CD4-positive, alpha-beta T cell treated with Interferon gamma for 1 hour (primary cell): ENCODE measurements around the gene GALNT8.
"Not testable (repeated sequence)": the region's sequence is repeated elsewhere in the genome, so short reads cannot be mapped to it uniquely, and the experiment has no call there.

ENCODE experiments used
- DNase-seq: peaks from one replicate; pipeline ENCODE4 v3.0.0-alpha.2; 2020

GALNT8 gene

DNA sequence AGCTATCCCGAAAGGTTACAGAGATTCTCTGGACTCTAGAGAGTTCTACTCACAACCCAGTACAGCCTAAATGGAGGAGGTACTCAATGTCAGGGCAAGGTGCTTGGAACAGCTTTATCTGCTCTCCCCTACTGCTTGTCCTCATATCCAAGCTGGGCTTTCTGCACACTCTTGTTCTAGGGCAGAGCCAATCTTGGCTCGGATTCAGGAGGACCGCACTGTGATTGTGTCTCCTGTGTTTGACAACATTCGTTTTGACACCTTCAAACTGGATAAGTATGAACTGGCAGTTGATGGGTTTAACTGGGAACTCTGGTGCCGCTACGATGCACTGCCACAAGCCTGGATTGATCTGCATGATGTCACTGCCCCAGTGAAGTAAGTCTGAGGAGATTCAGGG, 25.0 kb downstream of the GALNT8 start:
- no peak for DNase-seq

DNA sequence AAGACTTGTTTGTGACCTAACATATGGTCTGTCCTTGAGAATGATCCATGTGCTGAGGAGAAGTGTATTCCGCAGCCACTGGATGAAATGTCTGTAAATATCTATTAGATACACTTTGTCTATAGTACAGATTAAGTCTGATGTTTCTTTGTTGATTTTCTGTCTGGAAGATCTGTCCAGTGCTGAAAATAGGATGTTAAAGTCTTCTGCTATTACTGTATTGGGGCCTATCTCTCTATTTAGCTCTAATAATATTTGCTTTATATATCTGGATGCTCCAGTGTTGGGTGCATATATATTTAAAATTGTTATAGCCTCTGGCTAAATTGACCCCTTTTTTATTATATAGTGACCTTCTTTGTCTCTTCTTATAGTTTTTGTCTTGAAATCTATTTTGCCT, 31.5 kb downstream of the GALNT8 start:
- not testable (repeated sequence) for DNase-seq

DNA sequence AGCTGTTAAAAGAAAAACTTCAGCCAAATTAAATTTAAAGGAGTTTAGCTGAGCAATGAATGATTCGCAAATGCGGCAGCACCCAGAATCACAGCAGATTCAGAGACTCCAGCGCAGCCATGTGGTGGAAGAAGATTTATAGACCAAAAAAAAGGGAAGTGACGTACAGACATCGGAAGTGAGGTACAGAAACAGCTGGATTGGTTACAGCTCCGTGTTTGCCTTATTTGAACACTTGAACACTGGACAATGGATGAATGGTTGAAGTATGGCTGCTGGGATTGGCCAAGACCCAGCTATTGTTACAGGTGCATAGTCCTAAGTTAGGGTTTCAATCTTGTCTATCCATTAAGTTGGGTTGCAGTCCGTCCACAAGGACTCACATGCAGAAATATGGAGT, 42.6 kb downstream of the GALNT8 start:
- DNase-seq = no peak

DNA sequence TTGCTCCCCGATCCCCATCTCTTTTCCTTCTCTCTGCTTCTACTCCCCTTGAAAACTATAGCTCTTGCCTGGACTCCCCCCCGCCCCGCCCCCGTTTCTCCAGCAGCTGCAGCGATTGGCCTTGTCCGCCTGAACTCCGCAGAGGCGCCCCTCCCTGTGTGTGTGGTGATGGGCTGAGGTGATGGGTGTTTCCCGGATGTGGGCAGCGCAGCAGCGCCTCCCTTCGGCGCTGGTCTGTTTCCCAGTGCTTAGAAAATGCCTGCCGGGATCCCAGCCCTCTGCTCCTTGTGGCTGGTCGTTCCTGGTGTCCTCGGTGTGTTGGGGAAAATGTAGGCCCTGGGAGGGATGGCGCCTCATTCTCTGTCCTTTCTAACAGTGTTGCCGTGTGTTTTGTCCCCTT, 43.3 kb downstream of the GALNT8 start:
- DNase-seq = peak; percentile 22

DNA sequence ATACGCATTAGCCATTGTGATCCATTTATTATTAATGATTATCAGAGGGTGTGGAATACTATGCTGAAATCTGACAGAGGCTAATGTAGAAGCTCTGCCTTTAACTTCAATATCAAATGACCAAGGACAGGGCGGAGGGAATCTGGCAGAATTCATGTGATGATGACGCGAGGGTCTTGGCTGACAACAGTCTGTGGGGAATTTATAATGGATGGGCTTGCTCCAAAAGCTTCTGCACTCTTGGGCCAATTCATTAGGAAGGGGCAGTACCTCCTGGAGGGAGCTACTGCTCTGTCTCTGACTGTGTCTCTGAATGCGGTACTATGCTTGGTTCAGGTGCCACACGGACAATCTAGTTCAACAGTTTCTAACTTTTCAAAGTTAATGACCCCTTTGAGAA, 46.2 kb downstream of the GALNT8 start:
- DNase-seq = no peak

DNA sequence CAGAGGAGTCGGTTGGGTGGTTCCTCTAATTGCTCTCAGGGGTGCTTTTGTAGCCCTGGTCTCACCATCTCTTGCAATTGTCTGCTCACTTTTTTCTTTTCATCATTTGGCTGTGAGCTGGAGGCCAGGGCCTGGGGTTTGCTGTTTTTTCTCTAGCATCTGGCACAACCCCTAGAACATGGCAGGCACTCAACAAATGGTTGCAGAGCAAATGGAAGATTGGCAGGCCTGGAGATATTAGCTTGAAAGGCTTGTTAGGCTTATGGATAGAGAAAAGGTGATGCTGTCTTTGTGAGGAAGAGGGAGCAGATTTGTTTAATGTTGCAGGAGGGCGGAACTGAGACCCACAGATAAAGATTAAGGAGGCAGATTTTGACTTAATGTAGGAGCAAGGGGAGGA, 47.0 kb downstream of the GALNT8 start:
- DNase-seq = no peak

DNA sequence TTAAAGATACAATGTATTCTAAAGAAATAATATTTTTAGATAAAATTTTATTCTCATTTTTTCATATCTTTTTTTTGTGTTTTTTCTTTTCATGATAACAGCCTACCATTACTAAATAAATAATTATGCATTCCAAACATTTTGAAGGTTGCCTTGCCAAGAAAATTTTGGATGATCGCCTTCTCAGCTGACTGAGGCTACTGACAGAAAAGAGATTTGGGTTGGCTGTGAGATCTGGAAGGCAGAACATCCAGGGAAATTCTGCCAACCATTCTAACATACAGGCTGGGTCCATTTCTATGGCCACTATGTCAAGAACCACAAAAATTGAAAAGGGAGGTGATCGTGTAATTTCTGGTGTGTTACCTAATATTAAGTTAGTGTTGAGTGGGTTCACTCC, 48.1 kb downstream of the GALNT8 start:
- DNase-seq = no peak

DNA sequence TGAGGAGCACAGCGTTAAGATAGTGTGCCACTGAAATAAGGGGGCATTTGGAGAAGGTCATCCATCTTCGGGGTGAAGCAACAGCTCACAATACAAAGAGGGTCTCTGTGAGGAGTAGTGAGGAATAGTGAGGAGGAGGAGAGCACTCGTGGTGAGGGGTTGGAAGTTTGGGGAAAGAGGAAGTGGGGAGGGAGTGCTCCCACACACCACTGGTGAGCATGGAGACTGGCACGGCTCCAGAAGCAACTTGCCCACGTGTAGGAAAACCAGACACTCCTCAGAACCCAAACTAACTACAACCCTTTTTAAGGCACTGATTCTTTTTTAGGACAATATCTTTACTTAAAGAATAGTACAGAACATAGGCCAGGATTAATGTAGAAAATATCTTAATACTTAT, 48.9 kb downstream of the GALNT8 start:
- DNase-seq = no peak

DNA sequence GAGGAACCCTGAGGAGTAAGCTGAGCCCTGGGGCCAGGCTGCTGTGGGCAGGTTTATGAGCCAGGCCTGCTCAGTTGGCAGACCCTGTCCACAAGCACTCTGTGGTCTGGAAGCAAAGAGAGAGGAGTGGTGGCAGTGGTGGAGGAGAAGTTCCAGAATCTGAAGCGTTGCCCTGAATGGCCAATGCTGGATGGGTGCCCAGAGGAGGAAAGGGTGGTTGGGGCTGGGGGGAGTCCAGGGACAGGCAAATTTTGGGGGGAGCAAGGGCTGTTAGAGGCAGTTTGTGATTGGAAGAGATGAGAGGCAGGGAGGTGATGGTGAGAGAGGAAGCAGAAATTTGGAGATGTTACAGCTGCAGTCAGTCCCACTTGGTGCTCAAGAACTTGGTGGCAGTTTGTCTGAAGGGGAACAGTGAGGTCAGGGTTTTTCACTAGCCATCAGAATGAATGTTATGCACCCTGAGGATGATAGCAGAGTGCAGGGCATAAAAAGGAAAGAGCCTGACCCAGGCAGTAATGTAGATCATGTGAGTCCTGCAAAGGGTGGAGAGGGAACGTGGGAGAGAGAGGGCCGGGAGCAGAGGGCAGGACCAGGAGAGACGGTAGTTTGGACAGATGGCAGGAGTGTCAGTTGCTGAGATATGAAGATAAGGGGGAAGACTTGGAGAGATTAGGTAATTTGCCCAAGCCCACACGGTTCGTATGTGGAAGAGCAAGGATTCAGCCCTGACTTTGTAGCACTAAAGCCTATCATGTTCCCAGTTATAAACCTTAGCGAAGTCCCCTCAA, 51.2 kb downstream of the GALNT8 start:
- no peak for DNase-seq

DNA sequence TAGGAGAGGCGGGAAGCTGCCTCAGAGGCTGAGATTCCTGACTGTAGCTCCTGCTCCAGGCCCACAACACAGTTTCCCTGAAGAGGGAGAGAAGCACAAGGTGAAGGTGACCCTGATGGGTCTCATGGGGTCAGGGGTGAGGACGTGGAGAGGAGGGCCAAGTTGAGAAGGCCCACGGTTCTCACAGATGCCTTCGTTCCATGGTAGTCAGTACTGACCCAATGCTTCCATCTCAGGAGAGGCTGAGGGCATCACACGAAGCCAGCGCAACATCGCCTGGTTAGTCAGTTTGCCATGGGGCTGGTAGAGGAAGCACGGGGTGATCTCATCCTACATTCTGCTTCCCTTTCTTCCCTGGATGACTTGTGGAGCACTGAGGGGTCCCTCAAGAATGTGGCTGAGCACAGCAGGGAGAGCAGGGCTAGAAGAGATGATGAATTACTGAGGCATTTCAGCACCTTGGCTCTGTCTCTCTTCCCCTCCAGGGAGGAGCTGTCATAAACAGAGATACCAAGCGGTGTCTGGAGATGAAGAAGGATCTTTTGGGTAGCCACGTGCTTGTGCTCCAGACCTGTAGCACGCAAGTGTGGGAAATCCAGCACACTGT, 51.9 kb downstream of the GALNT8 start:
- DNase-seq = no peak

DNA sequence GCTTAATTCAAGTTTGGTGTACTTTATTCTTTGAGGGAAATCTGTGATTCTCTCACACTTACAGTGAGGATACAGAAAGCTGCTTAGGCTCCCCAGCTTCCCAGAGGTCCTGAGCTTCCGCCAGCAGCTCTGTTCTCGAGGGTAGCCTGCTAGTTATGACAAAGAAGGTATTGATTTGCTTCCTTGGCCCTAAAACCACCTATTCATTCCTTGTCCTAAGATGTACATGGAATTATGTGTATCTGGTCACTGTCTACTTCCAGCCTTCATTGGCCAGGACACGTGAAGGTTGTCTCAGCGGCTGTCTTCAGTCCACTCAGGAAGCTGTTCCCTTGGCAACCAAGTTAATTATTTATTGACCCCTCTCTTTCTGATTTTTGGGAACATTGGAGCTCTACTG, 55.7 kb downstream of the GALNT8 start:
- no peak for DNase-seq

DNA sequence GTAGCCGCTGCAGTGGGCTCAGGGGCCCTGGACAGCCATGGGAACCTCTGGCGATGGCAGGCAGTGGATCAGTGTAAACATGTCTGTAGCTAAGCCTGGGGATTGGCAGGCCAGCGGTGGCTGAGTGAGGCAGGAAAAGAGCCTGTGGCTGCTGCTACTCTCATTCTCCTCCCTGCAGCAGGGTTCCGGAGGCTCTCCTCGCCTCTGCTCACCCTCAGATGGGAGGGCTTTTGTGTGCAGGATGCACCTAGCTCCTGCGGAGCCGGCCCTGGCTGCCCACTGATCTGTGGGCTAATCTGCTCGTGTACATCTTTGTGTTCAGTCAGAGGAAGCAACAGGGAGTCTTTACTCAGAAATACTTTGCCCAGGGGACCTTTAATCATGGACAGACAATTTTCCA, 59.5 kb downstream of the GALNT8 start:
- DNase-seq = no peak

DNA sequence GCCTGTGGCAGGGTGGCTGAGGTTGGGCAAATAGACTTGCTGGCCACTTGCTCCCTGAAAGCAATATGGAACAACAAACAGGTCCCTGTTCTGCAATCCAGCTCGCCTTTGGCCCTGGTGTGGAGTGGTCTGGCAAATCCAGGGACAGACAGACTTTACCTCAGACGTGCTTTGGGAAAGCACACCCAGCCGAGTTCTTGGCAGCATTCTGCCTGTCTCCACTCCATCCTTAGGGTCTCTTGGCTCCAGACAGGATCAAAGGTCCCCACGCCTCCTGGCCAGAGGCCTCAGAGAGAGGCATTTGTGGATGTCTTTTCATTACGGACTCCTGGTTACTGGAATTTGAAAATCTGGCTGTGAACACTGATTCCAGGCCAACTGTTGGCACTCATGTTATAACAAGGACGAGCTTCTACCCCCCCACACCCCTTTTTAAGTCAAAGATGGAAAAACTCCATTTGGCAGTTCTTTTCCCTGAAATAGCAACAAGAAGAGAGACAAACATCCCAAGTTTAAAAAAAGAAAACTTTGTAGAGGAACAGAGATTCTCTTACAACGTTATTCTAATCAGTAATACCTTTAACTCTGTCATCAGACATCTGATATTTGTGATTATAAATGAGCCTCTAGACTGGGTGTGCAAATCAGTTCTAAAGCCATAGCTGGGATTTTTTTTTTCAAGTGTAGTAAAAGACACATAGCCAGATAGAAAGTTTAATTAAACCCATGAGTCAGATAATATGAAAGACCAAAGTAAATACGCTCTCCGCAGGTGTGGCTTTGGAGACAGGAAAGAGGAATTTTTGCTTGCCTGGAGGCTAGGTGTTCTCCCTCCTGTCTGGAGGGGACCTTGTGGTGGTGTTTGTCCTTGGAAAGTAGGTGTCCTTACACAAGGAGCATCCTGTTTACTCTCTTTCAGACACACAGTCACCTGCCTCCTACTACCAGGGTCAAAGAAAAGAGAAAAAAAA, 60.7 kb downstream of the GALNT8 start:
- no peak for DNase-seq

DNA sequence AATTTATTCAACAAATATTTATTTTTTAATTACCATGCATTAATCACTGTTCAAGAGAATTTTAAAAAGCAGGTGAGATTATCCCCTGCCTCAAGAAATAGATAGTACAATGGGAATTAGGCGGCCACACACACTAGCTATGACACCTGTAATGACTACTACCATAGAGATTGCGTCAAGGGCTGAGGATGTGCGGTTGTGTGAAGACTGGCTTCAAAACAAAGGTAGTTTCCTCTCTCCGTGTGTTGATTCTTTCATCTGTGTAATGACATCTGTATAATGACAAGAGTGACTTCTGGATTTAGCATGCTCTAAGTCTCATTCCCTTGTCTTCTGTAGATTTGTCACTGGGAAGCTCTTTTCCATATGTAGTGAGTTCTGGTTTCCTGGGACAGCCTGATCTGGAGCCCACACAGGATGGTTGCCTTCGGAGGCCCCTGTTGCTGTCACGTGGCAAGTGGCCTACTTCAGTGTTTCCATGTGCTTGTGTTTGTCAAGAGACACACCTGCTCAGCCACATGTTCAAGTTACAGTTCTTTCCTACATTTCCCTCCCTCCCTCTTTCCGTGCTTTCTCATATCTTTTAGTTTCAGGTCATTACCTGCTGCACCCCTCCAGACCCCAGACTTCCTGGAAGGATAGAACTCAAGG, 64.3 kb downstream of the GALNT8 start:
- no peak for DNase-seq

DNA sequence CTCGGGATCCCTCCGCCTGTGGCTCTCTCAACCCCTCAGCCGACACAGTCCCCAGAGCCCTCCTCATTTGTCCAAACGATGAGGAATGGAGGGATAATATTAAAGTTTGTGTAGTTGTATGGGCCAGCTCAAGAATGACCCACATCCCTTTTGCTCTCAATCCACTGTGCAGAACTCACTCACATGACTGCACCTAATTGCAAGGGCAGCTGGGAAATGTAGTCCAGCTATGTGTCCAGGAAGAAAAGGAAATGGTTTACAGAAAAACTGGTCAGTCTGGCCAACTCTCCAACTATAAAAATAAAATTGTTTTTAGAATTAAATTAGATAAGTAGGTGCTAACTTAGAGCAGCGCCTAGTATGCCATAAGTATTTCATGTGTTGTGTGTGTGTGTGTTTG, 66.6 kb downstream of the GALNT8 start:
- no peak for DNase-seq

DNA sequence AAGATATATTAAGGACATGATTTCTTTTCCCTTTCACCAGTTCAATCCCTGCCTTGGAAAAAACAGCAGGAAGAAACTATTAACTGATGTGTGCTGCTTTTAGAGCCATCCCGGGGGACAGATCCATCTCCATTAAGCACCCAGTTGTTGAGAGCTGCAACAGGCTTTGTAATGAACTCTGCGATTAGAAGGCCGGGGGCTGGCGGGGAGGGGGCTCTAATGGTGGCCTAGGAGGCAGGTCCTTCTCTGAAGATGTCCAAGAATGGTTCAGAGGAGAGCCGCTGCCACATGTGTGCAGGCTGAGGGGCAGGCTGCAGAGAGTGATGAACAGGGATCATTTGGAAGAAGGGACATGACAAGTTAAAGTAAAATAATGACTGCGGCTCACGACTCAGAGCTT, 67.8 kb downstream of the GALNT8 start:
- no peak for DNase-seq

DNA sequence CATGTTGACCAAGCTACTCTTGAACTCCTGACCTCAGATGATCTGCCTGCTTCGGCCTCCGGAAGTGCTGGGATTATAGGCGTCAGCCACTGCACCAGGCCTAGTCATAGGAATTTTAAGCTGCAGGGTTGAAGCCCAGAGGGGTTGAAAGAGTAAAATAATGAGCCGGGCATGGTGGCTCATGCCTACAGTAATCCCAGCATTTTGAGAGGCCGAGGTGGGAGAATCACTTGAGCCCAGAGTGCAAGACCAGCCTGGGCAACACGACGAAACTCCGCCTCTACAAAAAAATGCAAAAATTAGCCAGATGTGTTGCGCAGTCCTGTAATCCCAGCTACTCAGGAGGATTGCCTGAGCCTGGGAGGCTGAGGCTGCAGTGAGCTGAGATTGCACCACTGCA, 69.6 kb downstream of the GALNT8 start:
- no peak for DNase-seq

DNA sequence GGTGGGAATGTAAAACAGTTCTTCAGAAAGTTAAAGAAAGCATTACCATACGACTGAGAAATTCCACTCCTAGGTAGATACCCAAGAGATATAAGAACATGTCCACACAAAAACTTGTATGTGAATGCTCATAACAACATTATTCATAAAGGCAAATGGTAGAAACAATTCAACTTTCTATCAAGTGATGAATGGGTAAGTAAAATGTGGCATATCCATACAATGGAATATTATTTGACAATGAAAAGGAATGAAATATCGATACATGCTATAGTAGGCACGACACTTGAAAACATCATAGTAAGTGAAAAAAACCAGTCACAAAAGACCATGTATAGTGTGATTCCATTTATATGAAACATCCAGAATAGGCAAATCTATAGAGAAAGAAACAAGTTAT, 71.3 kb downstream of the GALNT8 start:
- no peak for DNase-seq

DNA sequence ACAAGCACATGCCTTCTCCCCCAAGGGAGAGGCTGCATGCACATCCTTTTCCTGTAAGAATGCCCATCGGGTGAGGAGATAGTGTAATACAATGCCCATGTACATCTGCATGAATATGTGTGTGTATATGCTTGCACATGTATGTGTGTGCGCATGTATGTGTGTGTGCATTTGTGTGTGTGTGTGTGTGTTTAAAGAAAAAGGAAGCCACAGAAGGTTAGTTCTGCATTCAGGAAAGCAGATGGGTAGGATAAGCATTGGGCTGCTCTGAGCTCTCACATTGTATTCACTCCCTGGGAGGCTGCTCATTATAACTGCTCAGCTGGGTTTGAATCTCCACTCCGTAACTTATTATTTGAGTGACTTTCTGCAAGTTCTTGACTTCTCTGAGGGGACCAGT, 74.3 kb downstream of the GALNT8 start:
- no peak for DNase-seq

DNA sequence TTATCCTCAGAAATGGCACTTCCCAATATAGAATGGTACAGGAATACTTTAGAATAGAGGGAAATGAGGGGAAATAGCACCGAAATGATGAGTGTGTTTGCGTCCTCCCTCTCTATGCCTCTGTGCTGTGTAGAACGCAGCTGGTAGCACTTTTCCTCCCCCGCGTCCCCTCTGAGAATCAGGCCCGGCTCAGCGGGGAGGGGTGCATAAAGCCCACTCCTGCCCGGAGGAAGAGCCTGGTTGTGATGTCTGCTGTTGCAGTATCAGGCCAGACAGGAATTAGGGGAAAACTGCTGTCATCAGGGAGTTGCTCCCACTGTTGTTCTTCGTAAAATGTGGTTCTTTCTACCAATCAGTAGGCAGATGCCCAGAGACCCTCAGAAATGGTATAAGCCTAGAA, 76.0 kb downstream of the GALNT8 start:
- DNase-seq = no peak

DNA sequence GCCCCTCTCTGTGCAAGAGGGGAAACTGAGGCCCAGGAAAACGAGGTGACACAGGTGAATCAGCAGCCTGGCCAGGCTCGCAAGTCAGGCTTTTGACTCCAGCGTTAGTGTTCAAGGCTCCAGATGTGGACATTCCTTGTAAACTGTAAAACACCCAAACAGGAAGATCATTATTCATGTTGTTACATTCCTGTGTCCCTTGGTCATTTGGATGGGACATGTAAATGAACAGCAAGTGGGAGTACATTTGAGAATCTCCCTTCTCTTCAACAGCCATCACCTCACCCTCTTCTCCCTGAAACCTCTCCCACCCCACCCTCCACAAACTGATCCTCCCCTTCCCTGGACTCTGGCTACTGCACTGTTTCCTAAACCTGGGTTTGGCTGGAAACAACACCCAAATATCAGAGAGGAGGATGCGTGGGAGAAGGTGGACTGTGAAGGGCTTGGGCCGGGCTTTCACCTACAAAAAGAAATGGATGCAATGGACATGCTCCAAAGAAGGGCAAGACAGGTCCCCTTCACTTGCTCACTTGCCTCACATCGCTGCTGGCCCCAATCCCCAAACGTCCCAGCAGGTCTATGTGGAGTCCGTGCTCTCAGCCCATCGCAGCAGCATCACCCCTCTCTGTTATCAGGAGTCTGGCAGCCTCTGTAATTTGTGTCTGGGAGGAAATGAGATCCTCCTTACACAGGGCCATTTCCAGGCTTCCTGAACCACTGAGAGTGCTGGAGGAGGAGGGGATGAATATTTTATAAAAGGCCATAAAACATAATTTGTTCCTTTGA, 76.7 kb downstream of the GALNT8 start:
- no peak for DNase-seq

DNA sequence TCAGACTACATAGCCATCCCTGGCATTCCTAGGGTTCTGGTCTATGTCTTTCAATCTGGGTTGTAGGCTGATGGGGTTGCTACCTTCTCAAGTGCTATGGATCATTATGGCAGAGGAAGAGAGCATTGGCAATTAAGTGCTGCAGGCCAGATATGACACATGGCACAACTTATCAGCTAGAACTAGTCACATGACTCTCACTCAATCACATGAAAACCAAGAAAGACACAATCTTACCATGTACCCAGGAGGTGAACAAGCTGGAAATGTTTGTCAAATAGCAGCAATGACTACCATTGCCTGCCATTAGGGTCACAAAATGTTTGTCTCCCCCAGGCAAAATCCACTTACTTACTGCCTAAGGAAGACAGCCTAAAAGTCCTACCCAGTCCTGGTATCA, 80.4 kb downstream of the GALNT8 start:
- DNase-seq = no peak
